Gastroesophageal sphincter (tissue), 4 donors: Measurements from ENCODE around the gene JARID2. TPM values are rescaled to one million over a fixed set of nuclear protein-coding genes. Genes with fewer than 3 reads are reported as not detected.

Source experiments
- ATAC-seq: fragments of 150-250 bp; one replicate; pipeline ENCODE4 v1.9.1; 2016; ENCODE audit warnings: mild to moderate bottlenecking, moderate library complexity
- H3K27ac ChIP-seq, 4 donors: fragments of 200-600 bp; sonication (generic) in 3 of 4; 1 replicate in 3 of 4; 2 replicates in 1 of 4; pipeline ENCODE4 v1.5.1; 2016 to 2019
- H3K27me3 ChIP-seq: fragments of 200-600 bp; sonication (generic); one replicate; pipeline ENCODE4 v1.5.1; 2019
- H3K36me3 ChIP-seq, 2 donors: fragments of 200-600 bp; sonication (generic); one replicate each; pipeline ENCODE4 v1.5.1; 2019; ENCODE audit warnings: control low read depth in 1 of 2
- H3K4me1 ChIP-seq, 3 donors: fragments of 200-600 bp; sonication (generic); 1 replicate in 2 of 3; 2 replicates in 1 of 3; pipeline ENCODE4 v1.5.1; 2016 to 2019; ENCODE audit warnings: control low read depth in 2 of 3
- H3K4me3 ChIP-seq, 2 donors: fragments of 200-600 bp; sonication (generic); one replicate each; pipeline ENCODE4 v1.5.1; 2019; ENCODE audit warnings: mild to moderate bottlenecking in 1 of 2, moderate library complexity in 1 of 2
- H3K9me3 ChIP-seq, 3 donors: fragments of 200-600 bp; sonication (generic); one replicate each; pipeline ENCODE4 v1.5.1; 2017 to 2019; ENCODE audit warnings: control low read depth in 2 of 3
- CTCF ChIP-seq, 4 experiments: fragments of 200-600 bp in 2 of 4; fragments of 450-650 bp in 2 of 4; sonication (generic) in 1 of 4; IDR thresholded peaks; one replicate each; pipeline ENCODE4 v1.5.1; 2017 to 2019; ENCODE audit warnings: antibody characterized with exemption in 4 of 4, mild to moderate bottlenecking in 2 of 4, moderate library complexity in 2 of 4
- EP300 ChIP-seq: sonication (generic); formaldehyde crosslinking; IDR thresholded peaks from one replicate; pipeline ENCODE4 v1.6.1; 2017; ENCODE audit warnings: antibody characterized with exemption, mild to moderate bottlenecking
- POLR2A ChIP-seq, 2 donors: fragments of 450-650 bp; IDR thresholded peaks; one replicate each; pipeline ENCODE4 v1.6.1; 2017; ENCODE audit warnings: antibody characterized with exemption in 2 of 2, mild to moderate bottlenecking in 2 of 2, moderate library complexity in 1 of 2
- POLR2AphosphoS5 ChIP-seq: sonication (generic); formaldehyde crosslinking; IDR thresholded peaks from one replicate; pipeline ENCODE4 v1.6.1; 2017; ENCODE audit warnings: antibody characterized with exemption
- WGBS, 2 donors: methylation state at CpG; one replicate each; pipeline ENCODE4 v1.1.5; 2018; ENCODE audit warnings: low coverage in 1 of 2; 5-methylcytosine and 5-hydroxymethylcytosine counted together
- total RNA-seq, 4 donors: library from RNA; depleted of rRNA; stranded (reverse); fragments of >200 nt; gene quantifications; one replicate each; pipeline ENCODE4 v1.1.0, GENCODE V29; 2016

Gene JARID2
- total RNA-seq, 4 donors from 2014 or later = 6.8 to 12.3 (median 8.5) TPM

GRCh38 chr6:15349379-15349778 lies 103.5 kb downstream of the JARID2 start:
- Histone ChIP-seq H3K4me3 (no peak overlapping the region), H3K27me3 (no peaks in the 10 kb centered on the region), H3K4me1 (peaks cover 0 to 51% (median 16%) of the 10 kb centered on the region in 3 donors), H3K9me3 (no peaks in the 10 kb centered on the region), H3K36me3 (no peaks in the 10 kb centered on the region), H3K27ac (no peak overlapping the region)
- TF ChIP-seq POLR2A (IDR thresholded peaks at IDR 0.05) (no peak), POLR2AphosphoS5 (no peak), EP300 (no peak), CTCF (IDR thresholded peaks at IDR 0.05) (no peak)
- 63 to 89% methylated on average over 2 to 5 of the region's 5 CpGs for WGBS, 2 donors
- ATAC-seq = no peak

DNA sequence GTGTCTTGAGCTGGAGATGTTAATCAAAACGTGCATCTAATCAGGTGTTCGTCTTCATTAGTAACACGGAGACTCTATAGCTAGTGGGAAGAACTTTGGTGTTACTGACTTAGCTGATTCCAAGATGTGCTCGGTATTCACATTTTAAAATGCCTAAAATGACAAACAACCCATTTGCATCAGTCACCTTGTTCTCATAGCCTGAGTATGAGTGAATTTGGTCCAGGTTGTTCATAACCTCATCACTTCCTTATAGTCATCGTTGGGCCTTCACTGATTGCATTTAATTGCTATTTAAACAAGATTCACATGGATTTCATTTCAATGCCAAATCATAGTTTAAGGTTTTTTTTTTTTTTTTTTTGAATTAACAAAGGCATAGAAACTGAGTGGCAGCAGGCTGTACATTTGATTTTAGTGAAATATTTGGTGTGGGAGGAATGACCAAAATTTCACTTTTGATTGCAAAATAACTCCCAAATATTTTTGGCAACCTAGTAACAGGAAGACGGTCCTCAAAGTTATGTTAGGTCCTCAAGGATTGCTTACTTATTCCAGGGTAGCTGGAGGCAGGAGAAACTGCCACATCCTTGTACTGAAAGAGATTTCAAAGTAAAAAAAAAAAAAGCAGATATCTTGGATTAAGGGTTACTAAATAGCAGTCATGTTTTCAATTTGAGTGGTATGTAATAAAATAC lies 104.7 kb downstream of the JARID2 start:
- 74 to 82% methylated on average over 6 of the region's 6 CpGs for WGBS, 2 donors
- H3K4me1 ChIP-seq = peaks cover 0 to 46% (median 16%) of the 10 kb centered on the region in 3 donors
- H3K36me3 ChIP-seq = no peaks in the 10 kb centered on the region
- H3K27ac ChIP-seq = no peak overlapping the region
- H3K4me3 ChIP-seq = no peak overlapping the region
- TF ChIP-seq CTCF (IDR thresholded peaks at IDR 0.05) (no peak), POLR2AphosphoS5 (no peak), EP300 (no peak), POLR2A (IDR thresholded peaks at IDR 0.05) (no peak)
- H3K9me3 ChIP-seq = no peaks in the 10 kb centered on the region
- no peaks in the 10 kb centered on the region for H3K27me3 ChIP-seq
- ATAC-seq = no peak

- TF ChIP-seq POLR2AphosphoS5 (peak; percentile 39), POLR2A (IDR thresholded peaks at IDR 0.05) (no peak)
- Histone ChIP-seq H3K27me3 (no peaks in the 10 kb centered on the region), H3K27ac (no peak overlapping the region), H3K9me3 (no peaks in the 10 kb centered on the region), H3K4me1 (peaks cover 0 to 50% (median 16%) of the 10 kb centered on the region in 3 donors), H3K4me3 (no peak overlapping the region), H3K36me3 (no peaks in the 10 kb centered on the region)
- ATAC-seq = peak; percentile 78
- WGBS, 2 donors = 28 to 42% methylated on average over 2 to 3 of the region's 3 CpGs
Observed at GRCh38 chr6:15351631-15352030, 105.8 kb downstream of the JARID2 start.

GRCh38 chr6:15352220-15352619 lies 106.4 kb downstream of the JARID2 start:
- Histone ChIP-seq H3K4me1 (peaks cover 0 to 50% (median 16%) of the 10 kb centered on the region in 3 donors), H3K9me3 (no peaks in the 10 kb centered on the region), H3K27ac (no peak overlapping the region), H3K27me3 (no peaks in the 10 kb centered on the region), H3K4me3 (no peak overlapping the region), H3K36me3 (no peaks in the 10 kb centered on the region)
- no peak for TF ChIP-seq EP300
- no peak for TF ChIP-seq POLR2AphosphoS5
- no peak for TF ChIP-seq POLR2A (IDR thresholded peaks at IDR 0.05)
- no peak for TF ChIP-seq CTCF (IDR thresholded peaks at IDR 0.05)
- 46 to 57% methylated on average over 4 of the region's 4 CpGs for WGBS, 2 donors
- no peak for ATAC-seq

- no peak for ATAC-seq
- H3K4me1 ChIP-seq = peaks cover 0 to 50% (median 16%) of the 10 kb centered on the region in 3 donors
- no peak overlapping the region for H3K27ac ChIP-seq
- H3K4me3 ChIP-seq = no peak overlapping the region
- TF ChIP-seq EP300 = no peak
- TF ChIP-seq POLR2A (IDR thresholded peaks at IDR 0.05) = no peak
- no peak for TF ChIP-seq CTCF (IDR thresholded peaks at IDR 0.05)
- TF ChIP-seq POLR2AphosphoS5 = no peak
- 56 to 69% methylated on average over 2 of the region's 2 CpGs for WGBS, 2 donors
- H3K27me3 ChIP-seq = no peaks in the 10 kb centered on the region
- H3K36me3 ChIP-seq = no peaks in the 10 kb centered on the region
- no peaks in the 10 kb centered on the region for H3K9me3 ChIP-seq
Observed at GRCh38 chr6:15352845-15353244, 107.0 kb downstream of the JARID2 start.
